ENCODE results near the gene STIL. TPM values are rescaled to one million over a fixed set of nuclear protein-coding genes. Genes with fewer than 3 reads are reported as not detected.

STIL gene
- total and polyA plus RNA-seq, 3 donors from 2014 or later = 11.5 to 20.4 (median 12.0) TPM

- no peak overlapping the region for H3K4me3 ChIP-seq
- no peak for DNase-seq
- no peak for TF ChIP-seq POLR2A (IDR thresholded peaks at IDR 0.05)
- TF ChIP-seq CTCF (IDR thresholded peaks at IDR 0.05) = no peak
- H3K4me1 ChIP-seq = no peaks in the 10 kb centered on the region
- H3K36me3 ChIP-seq (ENCODE audit: low read depth, missing control alignments) = no peaks in the 10 kb centered on the region
- H3K27ac ChIP-seq = no peak overlapping the region
- WGBS, 2 donors = 94 to 100% methylated on average over 1 of the region's 1 CpG
- H3K27me3 ChIP-seq = no peaks in the 10 kb centered on the region
- no peaks in the 10 kb centered on the region for H3K9me3 ChIP-seq
- intact Hi-C loops (cut with DNase I; ENCODE audit: low total_unique reads) = no loop called here
These were observed 61.6 kb downstream of the STIL start for GRCh38 chr1:47252369-47252768.

GRCh38 chr1:47249755-47250154 is 64.2 kb downstream of the STIL start:
- Histone ChIP-seq H3K4me3 (no peak overlapping the region), H3K27me3 (no peaks in the 10 kb centered on the region), H3K36me3 (ENCODE audit: low read depth, missing control alignments) (no peaks in the 10 kb centered on the region), H3K4me1 (no peaks in the 10 kb centered on the region), H3K9me3 (no peaks in the 10 kb centered on the region), H3K27ac (no peak overlapping the region)
- DNase-seq = no peak
- intact Hi-C loops (cut with DNase I; ENCODE audit: low total_unique reads) = no loop called here
- WGBS, 2 donors = 89 to 93% methylated on average over 3 of the region's 3 CpGs
- TF ChIP-seq CTCF (IDR thresholded peaks at IDR 0.05) = no peak
- no peak for TF ChIP-seq POLR2A (IDR thresholded peaks at IDR 0.05)

- no peak overlapping the region for H3K27ac ChIP-seq
- no peak for TF ChIP-seq POLR2A (IDR thresholded peaks at IDR 0.05)
- TF ChIP-seq CTCF (IDR thresholded peaks at IDR 0.05) = no peak
- H3K36me3 ChIP-seq (ENCODE audit: low read depth, missing control alignments) = no peaks in the 10 kb centered on the region
- H3K9me3 ChIP-seq = no peaks in the 10 kb centered on the region
- no peak overlapping the region for H3K4me3 ChIP-seq
- no peaks in the 10 kb centered on the region for H3K4me1 ChIP-seq
- H3K27me3 ChIP-seq = no peaks in the 10 kb centered on the region
- 75 to 80% methylated on average over 3 of the region's 3 CpGs for WGBS, 2 donors
- intact Hi-C loops (cut with DNase I; ENCODE audit: low total_unique reads) = no loop called here
- no peak for DNase-seq
These were observed 69.5 kb downstream of the STIL start for GRCh38 chr1:47244339-47244862.

- intact Hi-C loops (cut with DNase I; ENCODE audit: low total_unique reads) = no loop called here
- no peaks in the 10 kb centered on the region for H3K4me1 ChIP-seq
These were observed 70.0 kb downstream of the STIL start for GRCh38 chr1:47243910-47244309.

More at GRCh38 chr1:47243910-47244309, 70.0 kb downstream of the STIL start:
- TF ChIP-seq POLR2A (IDR thresholded peaks at IDR 0.05) (no peak), CTCF (IDR thresholded peaks at IDR 0.05) (no peak)
- no peak for DNase-seq
- no peaks in the 10 kb centered on the region for H3K36me3 ChIP-seq (ENCODE audit: low read depth, missing control alignments)
- H3K9me3 ChIP-seq = no peaks in the 10 kb centered on the region
- no peak overlapping the region for H3K4me3 ChIP-seq
- 69 to 70% methylated on average over 5 of the region's 5 CpGs for WGBS, 2 donors
- H3K27ac ChIP-seq = no peak overlapping the region
- H3K27me3 ChIP-seq = no peaks in the 10 kb centered on the region
